ENCODE measurements around the gene GPR17. TPM values are rescaled to one million over a fixed set of nuclear protein-coding genes. Genes with fewer than 3 reads are reported as not detected.

Gene GPR17
- total RNA-seq, 2 experiments from 2014 or later = not detected

DNA sequence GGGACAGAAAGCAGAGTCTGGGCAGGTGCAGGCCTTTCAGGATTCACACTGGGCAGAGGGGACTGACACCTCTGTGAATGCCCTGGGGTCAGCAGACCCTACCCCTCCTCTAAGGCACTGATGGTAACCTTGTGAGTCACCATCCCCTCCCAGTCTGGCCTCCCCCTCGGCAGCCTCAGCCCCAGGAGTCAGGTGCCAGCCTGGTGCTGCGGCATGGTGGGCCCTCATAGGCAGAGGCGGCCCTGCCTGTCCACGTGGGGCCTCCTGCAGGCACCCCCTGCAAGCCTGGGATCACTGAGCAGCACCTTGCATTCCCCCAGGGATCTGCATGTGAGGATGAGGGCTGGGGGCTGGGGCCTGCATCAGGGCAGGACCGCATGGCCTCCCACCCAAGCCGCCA, 4.8 kb upstream of the GPR17 start:
- DNase-seq = peak; percentile 26
- Mint-ChIP-seq H3K9me3 (no peaks in the 10 kb centered on the region), H3K4me3 (peak overlapping the region; percentile 74), H3K36me3 (no peaks in the 10 kb centered on the region), H3K4me1 (peaks cover 22% of the 10 kb centered on the region), H3K27ac (peak overlapping the region; percentile 71), H3K27me3 (no peaks in the 10 kb centered on the region)

DNA sequence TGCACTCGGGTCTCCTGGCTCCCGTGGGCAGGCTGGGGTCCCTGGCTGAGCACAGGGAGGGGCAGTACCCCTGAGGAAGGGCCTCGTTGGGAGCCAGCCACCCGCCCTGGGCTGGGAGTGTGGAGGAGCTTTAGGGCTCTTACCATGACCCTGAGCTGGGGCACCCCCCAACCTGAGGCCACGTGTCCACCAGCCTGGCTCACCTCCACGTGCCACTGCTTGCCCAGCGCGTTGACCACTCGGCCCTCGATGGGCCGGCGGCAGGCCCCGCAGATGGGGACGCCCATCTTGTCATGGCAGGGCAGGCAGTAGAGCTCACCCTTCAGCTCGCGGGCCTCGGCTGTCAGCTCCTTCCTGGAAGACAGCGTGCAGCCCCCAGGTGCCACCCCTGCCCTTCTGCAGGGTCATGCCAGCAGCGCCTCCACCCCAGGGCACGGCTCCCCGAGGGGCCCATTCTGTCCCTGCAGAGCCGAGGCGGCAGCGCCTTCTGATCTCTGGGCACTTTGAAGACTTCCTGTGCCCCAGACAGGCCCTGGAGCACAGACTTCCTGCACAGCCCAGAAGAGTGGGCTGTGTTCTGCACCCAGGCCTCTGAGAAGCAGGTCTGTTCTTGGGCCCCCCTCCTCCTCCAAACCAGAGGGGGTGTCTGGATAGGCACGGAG, 4.0 kb upstream of the GPR17 start:
- Mint-ChIP-seq H3K27ac (peak overlapping the region; percentile 71), H3K27me3 (no peaks in the 10 kb centered on the region), H3K9me3 (no peaks in the 10 kb centered on the region), H3K4me3 (peak overlapping the region; percentile 74), H3K4me1 (peaks cover 24% of the 10 kb centered on the region), H3K36me3 (no peaks in the 10 kb centered on the region)
- peak; percentile 52 for DNase-seq

DNA sequence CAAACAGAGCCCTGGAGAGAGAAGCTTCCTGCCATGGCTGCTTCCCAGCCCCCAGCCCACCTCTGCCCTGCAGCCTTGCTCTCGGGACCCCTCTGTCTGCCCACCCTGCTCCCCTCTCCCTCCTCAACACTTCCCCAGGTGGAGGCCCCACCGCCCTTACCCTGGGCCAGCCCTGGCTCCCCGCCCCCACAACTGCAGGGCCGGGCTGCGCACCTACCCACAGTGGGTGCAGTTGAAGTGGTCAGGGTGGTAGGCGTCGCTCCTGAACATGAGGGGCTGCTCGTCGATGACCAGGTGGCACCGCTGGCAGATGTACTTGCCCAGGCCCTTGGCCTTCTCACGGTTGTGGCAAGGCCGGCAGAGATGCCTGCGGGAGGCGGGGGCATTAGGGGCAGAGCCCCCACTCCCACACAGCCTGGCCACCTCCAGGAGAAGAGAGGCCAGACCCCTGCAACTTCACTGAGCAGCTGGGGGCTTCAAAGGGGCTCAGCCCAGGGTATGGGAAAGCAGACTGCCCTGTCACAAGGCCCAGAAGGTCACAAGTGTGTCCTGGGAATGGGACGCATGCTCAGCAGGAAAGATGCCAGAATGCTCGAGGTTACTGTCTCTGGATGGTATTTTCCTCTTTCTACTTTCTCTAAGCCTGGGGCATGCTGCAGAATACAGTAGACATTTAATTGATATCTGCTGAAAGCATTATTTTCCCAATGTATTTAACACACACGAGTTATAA, 3.1 kb upstream of the GPR17 start:
- H3K4me3 Mint-ChIP-seq = peak overlapping the region; percentile 74
- DNase-seq = no peak
- H3K9me3 Mint-ChIP-seq = no peaks in the 10 kb centered on the region
- no peaks in the 10 kb centered on the region for H3K36me3 Mint-ChIP-seq
- H3K27me3 Mint-ChIP-seq = no peaks in the 10 kb centered on the region
- H3K4me1 Mint-ChIP-seq = peaks cover 25% of the 10 kb centered on the region
- no peak overlapping the region for H3K27ac Mint-ChIP-seq

DNA sequence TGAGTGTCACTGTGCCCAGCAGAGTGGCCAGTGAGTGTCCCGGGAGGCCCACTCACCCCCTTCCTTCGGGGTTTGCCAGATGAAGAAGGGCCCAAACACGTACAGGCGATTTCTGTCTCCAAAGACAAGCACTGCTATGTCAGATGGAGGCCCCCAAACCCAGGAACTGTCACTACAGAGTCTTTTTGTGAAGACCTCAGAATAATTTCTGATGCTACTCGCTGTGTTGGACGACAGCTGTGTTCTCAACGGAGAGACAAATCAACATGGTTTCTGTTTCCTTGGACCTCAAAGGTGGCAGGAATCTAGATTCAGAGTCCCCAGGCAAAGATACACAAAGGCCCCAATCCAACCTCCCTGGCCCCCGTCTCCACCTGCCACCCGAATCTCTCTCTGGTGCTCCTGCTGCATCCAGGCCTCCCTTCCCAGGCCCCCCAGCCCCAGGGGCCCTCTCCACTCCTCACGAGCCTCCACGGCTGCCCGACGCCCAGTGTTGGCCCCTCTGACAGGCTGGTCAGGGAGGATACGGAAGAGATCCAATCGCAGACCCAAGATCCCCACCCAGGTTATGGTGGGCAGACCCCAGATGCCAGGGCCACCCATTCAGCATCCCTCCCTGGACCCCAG, 2.4 kb upstream of the GPR17 start:
- H3K9me3 Mint-ChIP-seq = no peaks in the 10 kb centered on the region
- H3K36me3 Mint-ChIP-seq = no peaks in the 10 kb centered on the region
- no peak overlapping the region for H3K27ac Mint-ChIP-seq

DNA sequence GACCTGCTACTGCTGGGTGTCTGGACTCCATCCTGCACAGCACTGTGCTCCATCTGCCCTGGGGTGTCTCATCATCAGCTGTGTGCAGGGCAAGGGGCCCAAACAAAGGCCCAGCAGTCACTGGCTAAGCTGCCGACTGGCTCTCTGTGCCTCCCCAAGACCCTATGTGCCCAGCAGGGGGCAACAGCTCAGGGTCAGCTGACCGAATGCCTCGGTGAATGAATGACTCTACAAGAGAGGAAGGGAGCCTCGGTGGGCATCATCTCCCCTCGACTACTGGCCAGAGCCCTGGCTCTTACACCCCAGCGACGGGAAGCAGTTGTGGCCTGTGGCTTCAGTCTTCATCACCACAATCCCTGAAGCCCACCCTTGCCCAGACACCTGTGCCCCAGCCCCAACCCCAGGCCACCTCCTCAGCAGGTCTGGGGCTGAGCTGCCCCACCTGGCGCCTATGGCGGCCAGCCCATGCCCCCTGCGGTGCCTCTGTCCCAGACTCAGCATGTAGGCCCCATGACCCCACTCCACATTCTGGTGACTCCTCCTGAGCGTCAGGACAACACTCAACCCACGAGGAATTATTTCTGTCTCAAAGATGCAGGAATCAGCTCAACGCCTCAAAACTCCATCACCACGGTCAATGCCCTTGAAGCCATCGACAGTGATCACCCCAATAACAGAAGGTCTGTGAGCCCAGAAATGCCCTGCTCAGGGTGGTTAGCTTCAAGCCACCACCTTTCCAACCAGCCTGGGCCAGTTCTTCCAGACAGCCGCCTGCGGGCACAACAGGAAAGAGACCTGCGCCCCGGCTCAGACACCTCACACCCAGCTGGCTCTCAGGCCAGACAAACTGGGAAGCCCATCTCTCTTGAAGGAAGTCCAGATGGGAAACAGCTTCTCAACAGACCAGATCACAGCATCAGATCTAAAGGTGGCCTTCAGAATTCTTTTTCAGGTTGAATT, 1.6 kb upstream of the GPR17 start:
- no peak overlapping the region for H3K27ac Mint-ChIP-seq
- no peak overlapping the region for H3K4me3 Mint-ChIP-seq

More for the DNA sequence above, 2.4 kb upstream of the GPR17 start:
- Mint-ChIP-seq H3K4me3 (no peak overlapping the region), H3K27me3 (no peaks in the 10 kb centered on the region), H3K4me1 (peaks cover 22% of the 10 kb centered on the region)
- no peak for DNase-seq

DNA sequence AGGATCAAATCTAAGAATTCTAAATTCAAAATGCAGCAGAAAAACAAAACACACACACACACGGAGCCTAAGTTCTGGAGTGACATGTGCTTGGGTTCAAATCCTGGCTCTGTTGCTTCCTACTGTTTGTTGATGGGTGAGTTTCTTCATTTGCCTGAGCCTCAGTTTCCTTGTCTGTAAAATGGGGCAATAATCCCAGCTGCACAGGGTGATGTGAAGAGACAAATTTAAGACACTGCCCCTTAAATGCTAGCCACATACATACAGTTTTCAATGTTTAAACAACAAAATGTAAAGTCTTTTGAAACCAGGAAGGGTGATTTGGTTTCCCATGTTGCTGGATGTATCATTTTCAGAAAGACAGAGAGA, 943 bp upstream of the GPR17 start:
- no peak for DNase-seq
- no peaks in the 10 kb centered on the region for H3K27me3 Mint-ChIP-seq
- H3K27ac Mint-ChIP-seq = no peak overlapping the region
- peaks cover 19% of the 10 kb centered on the region for H3K4me1 Mint-ChIP-seq
- H3K4me3 Mint-ChIP-seq = no peak overlapping the region
- H3K36me3 Mint-ChIP-seq = no peaks in the 10 kb centered on the region
- no peaks in the 10 kb centered on the region for H3K9me3 Mint-ChIP-seq

More for the DNA sequence above, 1.6 kb upstream of the GPR17 start:
- no peaks in the 10 kb centered on the region for H3K36me3 Mint-ChIP-seq
- H3K4me1 Mint-ChIP-seq = peaks cover 19% of the 10 kb centered on the region
- no peaks in the 10 kb centered on the region for H3K27me3 Mint-ChIP-seq
- H3K9me3 Mint-ChIP-seq = no peaks in the 10 kb centered on the region
- no peak for DNase-seq

DNA sequence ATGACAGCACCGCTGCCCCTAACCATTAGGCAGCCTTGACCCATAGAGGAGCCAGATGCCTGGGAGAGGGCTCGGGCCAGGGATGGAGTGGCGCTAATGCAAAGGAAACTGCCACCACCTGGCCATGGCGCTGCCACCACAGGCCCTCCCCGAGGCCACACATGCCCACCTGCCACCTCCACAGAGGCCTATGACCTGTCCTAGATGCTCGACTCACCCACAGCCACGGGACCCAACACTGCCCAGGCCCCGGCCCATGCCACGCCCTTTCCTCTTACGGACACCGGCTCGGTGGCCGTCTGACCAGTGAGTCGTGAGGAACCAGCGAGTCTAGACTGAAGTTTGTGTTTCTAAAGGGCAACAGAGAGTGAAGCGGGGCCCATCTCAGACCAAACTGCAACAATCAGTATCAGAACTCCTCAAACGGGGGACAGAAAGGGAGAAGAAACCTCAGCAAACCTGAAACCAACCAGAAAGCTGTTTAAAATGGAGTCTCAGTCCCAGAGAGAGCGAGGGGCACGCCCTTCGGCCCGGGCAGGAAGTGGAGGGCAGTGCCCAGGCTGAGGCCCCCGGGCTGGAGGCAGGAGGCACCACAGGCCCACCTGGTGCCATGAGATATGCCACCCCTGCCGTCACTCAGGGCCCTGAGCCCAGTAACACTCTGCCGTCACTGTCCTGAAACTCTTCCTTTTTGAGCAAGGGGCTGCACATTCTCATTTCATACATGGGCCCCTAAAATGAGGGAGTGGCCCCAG, 711 bp downstream of the GPR17 start:
- H3K27ac Mint-ChIP-seq = no peak overlapping the region
- H3K27me3 Mint-ChIP-seq = no peaks in the 10 kb centered on the region
- peaks cover 16% of the 10 kb centered on the region for H3K4me1 Mint-ChIP-seq
- H3K36me3 Mint-ChIP-seq = no peaks in the 10 kb centered on the region
- no peak overlapping the region for H3K4me3 Mint-ChIP-seq
- no peak for DNase-seq
- H3K9me3 Mint-ChIP-seq = no peaks in the 10 kb centered on the region

DNA sequence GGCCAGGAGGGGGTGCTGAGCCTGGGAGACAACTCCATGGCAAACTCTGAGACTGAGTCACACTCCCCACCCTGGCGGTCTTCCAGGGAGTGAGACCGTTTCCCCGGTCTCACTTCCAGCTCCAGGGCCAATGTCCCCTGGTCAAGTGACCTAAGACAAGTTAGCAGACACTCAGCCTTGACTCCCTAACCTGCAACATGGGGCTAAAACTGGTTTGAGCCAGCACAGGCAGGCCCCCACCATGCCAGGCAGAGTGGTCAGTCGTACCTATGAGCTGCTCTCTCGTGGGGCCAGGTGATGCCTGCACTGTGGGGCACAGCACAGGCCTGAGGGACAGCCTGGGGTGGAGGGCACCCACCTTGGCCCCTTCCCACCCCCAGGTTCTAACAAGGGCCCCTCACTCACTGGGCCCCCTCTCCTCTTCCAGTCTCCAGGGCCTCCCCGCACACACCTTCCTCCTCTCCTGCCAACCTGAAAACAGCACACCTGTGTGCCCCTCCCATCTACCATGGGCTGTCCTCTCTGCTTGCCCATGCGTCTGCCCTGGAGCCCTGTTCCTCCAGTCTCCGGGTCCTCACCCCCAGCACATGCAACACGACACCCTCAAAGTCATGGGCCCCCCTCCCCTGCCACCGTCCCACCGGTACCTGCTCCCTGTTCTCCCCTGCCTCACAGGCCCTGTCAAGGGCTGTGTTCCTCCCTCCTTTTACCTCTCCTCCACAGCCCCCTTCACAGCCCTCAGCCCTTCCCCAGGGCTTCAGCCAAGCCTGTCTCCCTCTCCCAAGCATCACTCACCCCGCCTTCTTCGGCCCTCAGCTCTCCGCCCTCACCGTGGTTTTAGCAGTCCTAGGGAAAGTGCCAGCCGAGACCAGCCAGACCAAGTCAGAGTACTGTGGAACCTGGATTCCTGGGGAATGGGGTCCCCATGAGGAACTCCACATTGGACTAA, 1.6 kb downstream of the GPR17 start:
- H3K4me3 Mint-ChIP-seq = no peak overlapping the region
- no peaks in the 10 kb centered on the region for H3K36me3 Mint-ChIP-seq
- no peak overlapping the region for H3K27ac Mint-ChIP-seq
- H3K27me3 Mint-ChIP-seq = no peaks in the 10 kb centered on the region
- H3K4me1 Mint-ChIP-seq = peaks cover 16% of the 10 kb centered on the region
- DNase-seq = no peak
- H3K9me3 Mint-ChIP-seq = no peaks in the 10 kb centered on the region

DNA sequence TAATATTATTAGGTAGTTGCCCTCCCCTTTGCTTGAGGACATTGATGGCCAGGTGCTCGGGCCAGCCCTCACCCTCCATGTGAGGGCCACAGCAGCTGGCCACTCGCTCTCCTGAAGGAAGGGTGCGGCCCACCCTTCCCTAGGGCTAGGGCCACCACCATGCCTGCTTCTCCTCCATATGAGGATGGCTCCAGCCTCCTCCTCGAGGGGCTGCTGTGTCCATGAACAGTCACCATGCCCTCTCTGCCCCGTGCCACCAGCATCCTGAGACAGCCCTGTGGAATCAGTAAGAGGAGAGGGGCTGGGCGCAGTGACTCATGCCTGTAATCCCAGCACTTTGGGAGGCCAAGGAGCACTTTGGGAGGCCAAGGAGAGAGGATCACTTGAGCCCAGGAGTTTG, 2.4 kb downstream of the GPR17 start:
- DNase-seq = no peak
- Mint-ChIP-seq H3K4me1 (peaks cover 15% of the 10 kb centered on the region), H3K27me3 (no peaks in the 10 kb centered on the region), H3K9me3 (no peaks in the 10 kb centered on the region), H3K27ac (peak overlapping the region; percentile 38), H3K4me3 (no peak overlapping the region), H3K36me3 (no peaks in the 10 kb centered on the region)

DNA sequence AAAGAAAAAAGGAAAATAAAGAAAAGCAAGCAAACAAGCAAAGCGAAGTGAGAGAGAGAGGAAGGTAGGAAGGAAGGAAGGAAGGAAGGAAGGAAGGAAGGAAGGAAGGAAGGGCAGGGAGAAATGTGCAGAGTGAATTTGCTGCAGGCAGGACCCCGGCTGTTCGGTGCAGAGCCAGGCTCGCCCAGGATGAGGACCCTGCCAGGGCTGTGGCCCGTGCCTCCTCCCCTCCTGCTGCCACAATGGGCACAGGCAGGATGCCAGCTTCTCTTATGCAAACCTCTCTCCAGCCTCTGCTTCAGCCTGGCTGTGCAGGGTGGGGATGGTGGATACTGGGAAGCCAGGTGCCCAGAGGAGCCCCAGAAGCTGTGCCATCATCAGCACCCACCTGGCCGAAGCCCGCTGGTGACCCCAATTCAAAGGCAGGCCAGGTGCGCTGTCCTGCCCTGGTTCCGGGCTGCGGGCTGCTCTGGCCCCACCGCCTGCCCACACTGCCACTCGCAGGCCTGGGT, 3.2 kb downstream of the GPR17 start:
- no peak overlapping the region for H3K27ac Mint-ChIP-seq
- H3K4me3 Mint-ChIP-seq = no peak overlapping the region
- no peaks in the 10 kb centered on the region for H3K27me3 Mint-ChIP-seq
- DNase-seq = no peak
- H3K9me3 Mint-ChIP-seq = no peaks in the 10 kb centered on the region
- peaks cover 15% of the 10 kb centered on the region for H3K4me1 Mint-ChIP-seq
- H3K36me3 Mint-ChIP-seq = no peaks in the 10 kb centered on the region

DNA sequence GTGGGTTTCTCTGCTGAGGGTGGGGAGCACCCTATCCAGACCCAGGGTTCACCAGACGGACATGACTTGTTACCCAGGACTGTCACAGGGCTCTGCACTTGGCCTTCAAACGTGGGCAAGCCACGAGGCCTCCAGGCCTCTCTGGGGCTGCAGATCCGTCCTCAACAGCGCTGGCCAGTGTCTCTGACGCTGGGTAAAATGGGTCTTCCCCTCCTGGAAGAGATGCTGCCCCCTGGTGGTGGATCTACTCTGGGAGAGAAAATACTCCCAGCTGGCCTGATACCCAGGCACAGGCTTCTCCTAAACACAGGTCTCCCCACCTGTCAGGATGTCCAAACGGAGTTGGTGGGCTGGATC, 3.7 kb downstream of the GPR17 start:
- no peaks in the 10 kb centered on the region for H3K27me3 Mint-ChIP-seq
- H3K27ac Mint-ChIP-seq = peak overlapping the region; percentile 58
- H3K4me3 Mint-ChIP-seq = peak overlapping the region; percentile 43
- H3K4me1 Mint-ChIP-seq = peaks cover 15% of the 10 kb centered on the region
- H3K9me3 Mint-ChIP-seq = no peaks in the 10 kb centered on the region
- no peaks in the 10 kb centered on the region for H3K36me3 Mint-ChIP-seq
- DNase-seq = peak; percentile 78

DNA sequence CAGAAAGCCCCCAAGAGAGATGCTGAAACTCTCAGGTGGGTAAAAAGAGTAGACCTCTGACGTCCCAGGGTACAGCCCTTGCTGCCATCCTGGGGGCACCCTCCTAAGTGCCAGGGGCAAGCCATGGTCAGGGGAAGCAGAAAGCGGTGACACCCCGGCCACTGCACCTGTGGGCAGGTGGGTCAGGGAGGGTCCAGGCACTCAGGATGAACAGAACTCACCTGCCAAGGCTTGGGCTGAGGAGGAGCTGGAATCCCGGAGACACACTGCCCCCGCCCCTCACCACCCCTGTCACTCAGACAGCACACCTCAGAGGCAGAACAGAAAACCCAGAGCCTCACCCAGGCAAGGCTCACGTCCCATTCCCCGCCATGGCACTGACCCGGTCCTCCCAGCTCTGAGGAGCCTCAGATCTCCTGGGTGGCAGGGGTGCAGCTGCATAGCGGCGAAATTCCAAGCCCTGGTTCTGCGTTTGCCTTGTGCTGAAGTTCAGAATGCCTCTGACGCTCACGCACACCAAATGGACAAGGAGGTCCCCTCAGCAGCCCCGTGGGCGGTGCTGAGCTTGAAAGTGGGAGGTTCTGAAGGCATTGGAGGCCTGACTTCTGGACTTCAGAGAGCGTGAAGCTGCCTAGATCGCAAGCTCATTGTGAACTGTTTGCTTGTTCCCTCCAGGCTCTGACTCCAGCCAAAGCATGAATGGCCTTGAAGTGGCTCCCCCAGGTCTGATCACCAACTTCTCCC, 4.3 kb downstream of the GPR17 start:
- Mint-ChIP-seq H3K4me1 (peaks cover 15% of the 10 kb centered on the region), H3K9me3 (no peaks in the 10 kb centered on the region), H3K27ac (no peak overlapping the region), H3K4me3 (no peak overlapping the region), H3K27me3 (no peaks in the 10 kb centered on the region), H3K36me3 (no peaks in the 10 kb centered on the region)
- DNase-seq = no peak
